ENCODE data around the gene ROBO2.

The ROBO2 gene

GRCh38 chr3:77259694-77260093, 219.8 kb downstream of the ROBO2 start:
- DNase-seq (ENCODE audit: low read depth): no peak

- DNase-seq (ENCODE audit: low read depth): no peak
These were observed 222.5 kb downstream of the ROBO2 start for GRCh38 chr3:77262361-77262760.

GRCh38 chr3:77267589-77267988, 227.7 kb downstream of the ROBO2 start:
- DNase-seq (ENCODE audit: low read depth): no peak

GRCh38 chr3:77271306-77271705, 231.4 kb downstream of the ROBO2 start:
- no peak for DNase-seq (ENCODE audit: low read depth)

- DNase-seq (ENCODE audit: low read depth): no peak
These were observed 231.8 kb downstream of the ROBO2 start for GRCh38 chr3:77271711-77272110.

- DNase-seq (ENCODE audit: low read depth): no peak
These were observed 239.4 kb downstream of the ROBO2 start for GRCh38 chr3:77279276-77279675.

- DNase-seq (ENCODE audit: low read depth): no peak
These were observed 241.8 kb downstream of the ROBO2 start for GRCh38 chr3:77281721-77282120.

- DNase-seq (ENCODE audit: low read depth): no peak
These were observed 243.2 kb downstream of the ROBO2 start for GRCh38 chr3:77283108-77283507.

GRCh38 chr3:77288348-77288747, 248.4 kb downstream of the ROBO2 start:
- no peak for DNase-seq (ENCODE audit: low read depth)

- no peak for DNase-seq (ENCODE audit: low read depth)
These were observed 256.6 kb downstream of the ROBO2 start for GRCh38 chr3:77296527-77296926.

- no peak for DNase-seq (ENCODE audit: low read depth)
These were observed 258.5 kb downstream of the ROBO2 start for GRCh38 chr3:77298417-77298816.

GRCh38 chr3:77303955-77304699, 264.2 kb downstream of the ROBO2 start:
- no peak for DNase-seq (ENCODE audit: low read depth)

GRCh38 chr3:77304700-77305021, 264.8 kb downstream of the ROBO2 start:
- no peak for DNase-seq (ENCODE audit: low read depth)

- no peak for DNase-seq (ENCODE audit: low read depth)
These were observed 269.6 kb downstream of the ROBO2 start for GRCh38 chr3:77309460-77309859.

- no peak for DNase-seq (ENCODE audit: low read depth)
These were observed 273.9 kb downstream of the ROBO2 start for GRCh38 chr3:77313843-77314242.

GRCh38 chr3:77319711-77320110, 279.8 kb downstream of the ROBO2 start:
- DNase-seq (ENCODE audit: low read depth): no peak

- DNase-seq (ENCODE audit: low read depth): no peak
These were observed 280.6 kb downstream of the ROBO2 start for GRCh38 chr3:77320514-77320913.

GRCh38 chr3:77321646-77322045, 281.7 kb downstream of the ROBO2 start:
- DNase-seq (ENCODE audit: low read depth): no peak

- DNase-seq (ENCODE audit: low read depth): no peak
These were observed 283.7 kb downstream of the ROBO2 start for GRCh38 chr3:77323626-77324025.

GRCh38 chr3:77324105-77324504, 284.2 kb downstream of the ROBO2 start:
- DNase-seq (ENCODE audit: low read depth): no peak

- DNase-seq (ENCODE audit: low read depth): no peak
These were observed 285.4 kb downstream of the ROBO2 start for GRCh38 chr3:77325280-77325679.

- no peak for DNase-seq (ENCODE audit: low read depth)
These were observed 285.8 kb downstream of the ROBO2 start for GRCh38 chr3:77325702-77326101.

- DNase-seq (ENCODE audit: low read depth): no peak
These were observed 286.7 kb downstream of the ROBO2 start for GRCh38 chr3:77326586-77326985.

GRCh38 chr3:77328690-77329089, 288.8 kb downstream of the ROBO2 start:
- no peak for DNase-seq (ENCODE audit: low read depth)

- DNase-seq (ENCODE audit: low read depth): no peak
These were observed 289.2 kb downstream of the ROBO2 start for GRCh38 chr3:77329116-77329515.

Data from stimulated activated CD4-positive, alpha-beta T cell treated with anti-CD3 and anti-CD28 coated beads, Interleukin-2, amount 100 ng/mL, for 4 hours (primary cell).